GM12878 (cell line): ENCODE measurements around the gene CNTN4. TPM values are rescaled to one million over a fixed set of nuclear protein-coding genes. Genes with fewer than 3 reads are reported as not detected.

Experiments
- ATAC-seq: fragments of 200-7000 bp; cut with Tn5 transposase; 3 replicates; pipeline ENCODE4 v1.9.1; 2020; ENCODE audit warnings: mild to moderate bottlenecking, moderate library complexity
- BruUV-seq: library from RNA; stranded (reverse); fragments of 400-500 nt; replicated peaks from 2 replicates; lab custom pipeline; 2021; lab: Mats Ljungman, UMichigan
- CTCF ChIA-PET: fragments of 300-600 bp; sonication (Branson Sonifier 250); formaldehyde crosslinking; extraction: SDS; loops from one replicate; lab custom pipeline; 2021; ENCODE audit warnings: inconsistent platforms; lab: Yijun Ruan, JAX
- POLR2A ChIA-PET: fragments of 350-600 bp; formaldehyde crosslinking; extraction: SDS; loops from one replicate; lab custom pipeline; 2021; ENCODE audit warnings: inconsistent platforms; lab: Charles Lee
- RAD21 ChIA-PET: fragments of 300-600 bp; sonication (Branson Sonifier 250); formaldehyde crosslinking; loops from one replicate; lab custom pipeline; 2023; ENCODE audit warnings: antibody characterized with exemption; ENCODE audit not compliant: unreplicated experiment; lab: Charles Lee
- SMC1A ChIA-PET: fragments of 300-600 bp; sonication (Branson Sonifier 250); formaldehyde crosslinking; loops from one replicate; lab custom pipeline; 2023; ENCODE audit not compliant: unreplicated experiment, uncharacterized antibody; lab: Charles Lee
- DNase-seq: peaks from one replicate; pipeline ENCODE4 v3.0.0-alpha.2; 2011; ENCODE audit warnings: low read depth, low spot score
- FAIRE-seq: peaks from 3 replicates; lab custom pipeline; 2011; peaks lifted over from hg19 to GRCh38; lab: Jason Lieb, UNC
- H2AFZ ChIP-seq: 2 replicates; pipeline ENCODE4 v1.6.0; 2011; ENCODE audit warnings: low read depth, low read length, control low read depth; ENCODE audit not compliant: control insufficient read depth
- H3K27ac ChIP-seq: 2 replicates; pipeline ENCODE4 v1.5.1; 2011; ENCODE audit warnings: control low read depth; ENCODE audit not compliant: control insufficient read depth, insufficient read depth
- H3K27me3 ChIP-seq, 2 experiments: replicated peaks in 1 of 2; 2 replicates each; pipeline versions ENCODE4 v1.6.0 to v1.6.1; 2011; ENCODE audit warnings: low read length in 1 of 2; ENCODE audit not compliant: control insufficient read depth in 2 of 2, insufficient read depth in 2 of 2
- H3K36me3 ChIP-seq, 2 experiments: 2 replicates each; pipeline ENCODE4 v1.5.1; 2011; ENCODE audit warnings: low read length in 1 of 2; ENCODE audit not compliant: control insufficient read depth in 2 of 2, insufficient read depth in 2 of 2
- H3K4me1 ChIP-seq: 2 replicates; pipeline ENCODE4 v1.6.1; 2011; ENCODE audit warnings: mild to moderate bottlenecking, low read length, moderate library complexity, mixed read lengths; ENCODE audit not compliant: control insufficient read depth, insufficient read depth
- H3K4me2 ChIP-seq: 2 replicates; pipeline ENCODE4 v1.6.0; 2011; ENCODE audit warnings: control low read depth; ENCODE audit not compliant: control insufficient read depth, insufficient read depth
- H3K4me3 ChIP-seq: fragments of 200-600 bp; sonication (generic); 2 replicates; pipeline ENCODE4 v1.5.1; 2016
- H3K79me2 ChIP-seq: 2 replicates; pipeline ENCODE4 v1.6.0; 2011; ENCODE audit warnings: low read length; ENCODE audit not compliant: control insufficient read depth, insufficient read depth
- H3K9ac ChIP-seq: 2 replicates; pipeline ENCODE4 v1.8.0; 2011; ENCODE audit warnings: low read length, control low read depth, mixed read lengths; ENCODE audit not compliant: control insufficient read depth, insufficient read depth
- H3K9me3 ChIP-seq: replicated peaks from 3 replicates; pipeline ENCODE4 v1.5.1; 2011; ENCODE audit warnings: mild to moderate bottlenecking, low read length; ENCODE audit not compliant: control insufficient read depth, insufficient read depth
- H4K20me1 ChIP-seq: 2 replicates; pipeline ENCODE4 v1.6.0; 2011; ENCODE audit not compliant: control insufficient read depth, insufficient read depth
- ATF2 ChIP-seq: IDR thresholded peaks from 2 replicates; pipeline ENCODE4 v1.6.1; 2012; ENCODE audit warnings: low read length, inconsistent platforms
- BACH1 ChIP-seq: fragments of 450-650 bp; IDR thresholded peaks from 2 replicates; pipeline ENCODE4 v1.6.1; 2017; ENCODE audit warnings: mild to moderate bottlenecking, borderline replicate concordance
- BHLHE40 ChIP-seq, 2 experiments: fragments of 450-650 bp in 1 of 2; IDR thresholded peaks; 2 replicates each; pipeline ENCODE4 v1.6.1; 2011 to 2017; ENCODE audit warnings: low read depth in 2 of 2, borderline replicate concordance in 1 of 2, improper control_type of control experiment in 1 of 2, low read length in 1 of 2, mild to moderate bottlenecking in 1 of 2
- CBFB ChIP-seq: IDR thresholded peaks from 2 replicates; pipeline ENCODE4 v1.6.1; 2016; ENCODE audit warnings: antibody characterized with exemption, low read depth
- CBX5 ChIP-seq: sonication (generic); IDR thresholded peaks from 2 replicates; pipeline ENCODE4 v1.6.1; 2016; ENCODE audit warnings: low read depth, moderate library complexity, mild to moderate bottlenecking, inconsistent platforms
- CREM ChIP-seq: IDR thresholded peaks from 2 replicates; pipeline ENCODE4 v1.6.1; 2014; ENCODE audit warnings: antibody characterized with exemption, low read depth
- DPF2 ChIP-seq: fragments of 450-650 bp; IDR thresholded peaks from 2 replicates; pipeline ENCODE4 v1.6.1; 2017; ENCODE audit warnings: mild to moderate bottlenecking
- IKZF1 ChIP-seq: fragments of 450-650 bp; conservative IDR thresholded peaks from 2 replicates; pipeline ENCODE4 v1.6.1; 2017; ENCODE audit warnings: antibody characterized with exemption, mild to moderate bottlenecking
- IKZF2 ChIP-seq, 2 experiments: fragments of 450-650 bp; IDR thresholded peaks; 2 replicates each; pipeline ENCODE4 v1.6.1; 2017; ENCODE audit warnings: mild to moderate bottlenecking in 2 of 2, moderate library complexity in 2 of 2
- NFYB ChIP-seq: IDR thresholded peaks from 2 replicates; pipeline ENCODE4 v1.6.1; 2011; ENCODE audit warnings: low read depth, mild to moderate bottlenecking, low read length, improper control_type of control experiment, moderate library complexity; ENCODE audit not compliant: insufficient read depth
- NR2C2 ChIP-seq: IDR thresholded peaks from 2 replicates; pipeline ENCODE4 v1.6.1; 2011; ENCODE audit warnings: borderline replicate concordance, low read depth; ENCODE audit not compliant: control insufficient read depth, insufficient read length
- RAD21 ChIP-seq: IDR thresholded peaks from 2 replicates; pipeline ENCODE4 v1.6.1; 2011; ENCODE audit warnings: mild to moderate bottlenecking, low read depth, low read length, moderate library complexity; ENCODE audit not compliant: insufficient read depth
- RCOR1 ChIP-seq: conservative IDR thresholded peaks from 2 replicates; pipeline ENCODE4 v1.6.1; 2012; ENCODE audit warnings: low read depth, low read length, improper control_type of control experiment
- SREBF1 ChIP-seq: IDR thresholded peaks from 2 replicates; pipeline ENCODE4 v1.6.1; 2012; ENCODE audit warnings: mild to moderate bottlenecking, low read length
- SUPT20H ChIP-seq: IDR thresholded peaks from 2 replicates; pipeline ENCODE4 v1.6.1; 2011; ENCODE audit warnings: low read depth, mild to moderate bottlenecking, low read length, moderate library complexity, borderline replicate concordance; ENCODE audit not compliant: control insufficient read depth
- USF2 ChIP-seq: IDR thresholded peaks from 2 replicates; pipeline ENCODE4 v1.6.1; 2011; ENCODE audit warnings: low read depth, low read length, improper control_type of control experiment, borderline replicate concordance
- ZNF217 ChIP-seq: fragments of 450-650 bp; IDR thresholded peaks from 2 replicates; pipeline ENCODE4 v1.6.1; 2017; ENCODE audit warnings: antibody characterized with exemption, mild to moderate bottlenecking
- ZSCAN29 ChIP-seq: fragments of 450-650 bp; IDR thresholded peaks from 2 replicates; pipeline ENCODE4 v1.6.1; 2017; ENCODE audit warnings: mild to moderate bottlenecking, moderate library complexity
- ZZZ3 ChIP-seq: IDR thresholded peaks from 2 replicates; pipeline ENCODE4 v1.6.1; 2011; ENCODE audit warnings: low read depth; ENCODE audit not compliant: control insufficient read depth, insufficient read length
- WGBS: methylation state at CpG from one replicate; pipeline ENCODE4 v1.1.6; 2016; ENCODE audit warnings: low lambda C conversion rate; ENCODE audit not compliant: insufficient replicate concordance, insufficient coverage; ENCODE audit errors: missing lambda C conversion rate; 5-methylcytosine and 5-hydroxymethylcytosine counted together
- in situ Hi-C: fragments of 300-500 bp; cut with MboI; formaldehyde crosslinking; loops from 9 replicates; pipeline ENCODE4 v1.14.3; 2018; ENCODE audit warnings: mixed read lengths
- intact Hi-C: fragments of 100-400 bp; cut with micrococcal nuclease; formaldehyde crosslinking; loops from one replicate; pipeline ENCODE4 v1.14.2; 2022; ENCODE audit not compliant: unreplicated experiment
- polyA plus RNA-seq, 11 experiments: library from polyadenylated mRNA; depleted of rRNA in 4 of 11; unstranded in 6 of 11; stranded (reverse) in 5 of 11; fragments of >200 nt; fragmentation: Nextera tagmentation in 4 of 11; fragmentation: Illumina TruSeq in 1 of 11; extraction: Ambion mirVana in 4 of 11; extraction: Trizol in 1 of 11; gene quantifications; 1 replicate in 1 of 11; 2 replicates in 10 of 11; pipeline versions ENCODE4 v1.2.1 to v1.2.3, GENCODE V29; 2011 to 2016; ENCODE audit warnings: inconsistent platforms in 2 of 11, missing spikeins in 2 of 11, low read depth in 1 of 11
- total RNA-seq, 4 experiments: library from RNA; depleted of rRNA in 3 of 4; stranded (reverse); fragments of >200 nt in 3 of 4; fragmentation: Illumina TruSeq in 1 of 4; extraction: Trizol in 1 of 4; gene quantifications; 2 replicates each; pipeline versions ENCODE4 v1.2.1 to v1.2.3, GENCODE V29; 2013 to 2021

CNTN4 gene
- total and polyA plus RNA-seq, 10 of the 15 experiments (the other 5 are each of a cell fraction or from before 2014, with no cell fraction given): 0.05 to 0.43 (median 0.15) TPM; not detected in 1

GRCh38 chr3:2680236-2680635 is 581.6 kb downstream of the CNTN4 start:
- H3K27ac ChIP-seq: no peak overlapping the region
- ATAC-seq (no peak), FAIRE-seq (no peak), DNase-seq (no peak)
- no TSS peak for BruUV-seq
- H3K79me2 ChIP-seq: no peaks in the 10 kb centered on the region
- CTCF ChIA-PET: no interaction called here
- H3K4me3 ChIP-seq: no peak overlapping the region
- in situ Hi-C loops: no loop called here
- no peak overlapping the region for H2AFZ ChIP-seq
- POLR2A ChIA-PET: no interaction called here
- RAD21 ChIA-PET: no interaction called here
- no peaks in the 10 kb centered on the region for H3K4me1 ChIP-seq
- no peak overlapping the region for H3K4me2 ChIP-seq
- intact Hi-C loops: no loop called here
- 23% methylated on average over 5 of the region's 5 CpGs for WGBS
- H3K27me3 ChIP-seq: no peaks in the 10 kb centered on the region; a peak in 1 of 4 replicates
- TF ChIP-seq BACH1 (no peak), RAD21 (no peak), IKZF2 (IDR thresholded peaks at IDR 0.05) (no peak), IKZF1 (no peak), CBFB (no peak), DPF2 (no peak), ZSCAN29 (no peak), CBX5 (no peak), BHLHE40 (IDR thresholded peaks at IDR 0.05; ENCODE audit: borderline replicate concordance in 1 of 2, low read depth in 2 of 2, low read length in 1 of 2) (no peak), SREBF1 (no peak)
- no peaks in the 10 kb centered on the region for H3K9me3 ChIP-seq
- H4K20me1 ChIP-seq: no peaks in the 10 kb centered on the region
- H3K36me3 ChIP-seq: no peaks in the 10 kb centered on the region
- no peak overlapping the region for H3K9ac ChIP-seq
- SMC1A ChIA-PET: interaction anchor here (1.8 kb wide), 1 partner anchor 8 kb away, joined by 3 read pairs; no protein-coding TSS in a partner anchor

GRCh38 chr3:2684046-2684445 is 585.4 kb downstream of the CNTN4 start:
- in situ Hi-C loops: no loop called here
- H3K4me1 ChIP-seq: no peaks in the 10 kb centered on the region
- H3K4me3 ChIP-seq: no peak overlapping the region
- ATAC-seq (no peak), FAIRE-seq (no peak), DNase-seq (no peak)
- no peaks in the 10 kb centered on the region for H3K9me3 ChIP-seq
- no peaks in the 10 kb centered on the region for H3K79me2 ChIP-seq
- no peaks in the 10 kb centered on the region; a peak in 1 of 4 replicates for H3K27me3 ChIP-seq
- RAD21 ChIA-PET: no interaction called here
- H2AFZ ChIP-seq: no peak overlapping the region
- no TSS peak for BruUV-seq
- no peak overlapping the region for H3K9ac ChIP-seq
- H3K27ac ChIP-seq: no peak overlapping the region
- no peaks in the 10 kb centered on the region for H4K20me1 ChIP-seq
- intact Hi-C loops: no loop called here
- SMC1A ChIA-PET: interaction anchor here (0.8 to 1.0 kb wide), 2 partner anchors 178 to 207 kb away, joined by 3 read pairs; no protein-coding TSS in a partner anchor
- no peaks in the 10 kb centered on the region for H3K36me3 ChIP-seq
- no peak overlapping the region for H3K4me2 ChIP-seq
- POLR2A ChIA-PET: no interaction called here
- CTCF ChIA-PET: interaction anchor here (1.1 kb wide), 1 partner anchor 31 kb away, joined by 3 read pairs; no protein-coding TSS in a partner anchor
- TF ChIP-seq USF2 (no peak), NFYB (no peak), SUPT20H (no peak), RCOR1 (no peak), CREM (no peak), ZZZ3 (no peak), NR2C2 (no peak), ATF2 (no peak), ZNF217 (no peak)
